ENCODE results near the gene ST7. TPM values are rescaled to one million over a fixed set of nuclear protein-coding genes. Genes with fewer than 3 reads are reported as not detected.

Gene ST7
- total RNA-seq, 1 donor, result 19.9 TPM

- H4K20me1 ChIP-seq (ENCODE audit: insufficient read depth, low read length), result no peaks in the 10 kb centered on the region
- no peak overlapping the region for H3K4me2 ChIP-seq (ENCODE audit: insufficient read depth, low read length)
- H3K27ac ChIP-seq (ENCODE audit: low read depth, low read length), result peak overlapping the region; percentile 80
- H3K4me1 ChIP-seq (ENCODE audit: insufficient read depth, low read length), result peaks cover 35% of the 10 kb centered on the region
- H2AFZ ChIP-seq (ENCODE audit: low read length), result no peak overlapping the region
- TF ChIP-seq CTCF (IDR thresholded peaks at IDR 0.05; ENCODE audit: extremely low read depth, low read depth, low read length), result no peak
- no peaks in the 10 kb centered on the region for H3K27me3 ChIP-seq (ENCODE audit: insufficient read depth, low read length)
- peaks cover 44% of the 10 kb centered on the region for H3K79me2 ChIP-seq (ENCODE audit: insufficient read depth, low read length)
- no peak overlapping the region for H3K4me3 ChIP-seq (ENCODE audit: insufficient read depth, low read length)
- no peaks in the 10 kb centered on the region for H3K36me3 ChIP-seq (ENCODE audit: insufficient read depth, low read length)
- no peaks in the 10 kb centered on the region for H3K9me3 ChIP-seq (ENCODE audit: low read depth, low read length)
- DNase-seq (ENCODE audit: insufficient read length, low spot score, missing footprints), result no peak
Measured at GRCh38 chr7:117011419-117012260, 58.3 kb downstream of the ST7 start.

GRCh38 chr7:117012284-117012683 lies 59.0 kb downstream of the ST7 start:
- Histone ChIP-seq H2AFZ (ENCODE audit: low read length) (no peak overlapping the region), H3K4me1 (ENCODE audit: insufficient read depth, low read length) (peaks cover 35% of the 10 kb centered on the region), H3K27me3 (ENCODE audit: insufficient read depth, low read length) (no peaks in the 10 kb centered on the region), H3K79me2 (ENCODE audit: insufficient read depth, low read length) (peaks cover 44% of the 10 kb centered on the region), H3K36me3 (ENCODE audit: insufficient read depth, low read length) (no peaks in the 10 kb centered on the region), H4K20me1 (ENCODE audit: insufficient read depth, low read length) (no peaks in the 10 kb centered on the region), H3K4me2 (ENCODE audit: insufficient read depth, low read length) (no peak overlapping the region), H3K27ac (ENCODE audit: low read depth, low read length) (no peak overlapping the region), H3K4me3 (ENCODE audit: insufficient read depth, low read length) (no peak overlapping the region), H3K9me3 (ENCODE audit: low read depth, low read length) (no peaks in the 10 kb centered on the region)
- TF ChIP-seq CTCF (IDR thresholded peaks at IDR 0.05; ENCODE audit: extremely low read depth, low read depth, low read length), result no peak
- no peak for DNase-seq (ENCODE audit: insufficient read length, low spot score, missing footprints)

DNA sequence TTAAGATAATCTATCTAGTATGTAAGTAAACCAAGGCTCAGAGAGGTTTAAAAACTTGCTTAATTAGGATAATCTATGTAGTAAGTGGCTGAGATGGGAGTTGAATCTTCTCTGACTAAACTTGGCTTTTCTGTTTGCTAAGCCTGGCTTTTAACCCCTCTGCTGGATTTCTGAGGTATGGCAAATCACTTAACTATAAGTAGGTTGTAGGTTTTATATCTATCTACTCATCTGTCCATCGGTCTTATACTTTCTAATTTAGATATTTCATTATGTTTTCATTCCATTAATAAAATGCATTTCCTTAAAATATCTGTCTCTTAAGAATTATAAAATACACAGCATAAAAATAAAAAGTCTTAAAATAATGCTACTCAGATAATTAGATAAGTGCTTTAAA lies 59.4 kb downstream of the ST7 start:
- DNase-seq (ENCODE audit: insufficient read length, low spot score, missing footprints), result no peak
- Histone ChIP-seq H3K4me3 (ENCODE audit: insufficient read depth, low read length) (no peak overlapping the region), H3K9me3 (ENCODE audit: low read depth, low read length) (no peaks in the 10 kb centered on the region), H3K4me2 (ENCODE audit: insufficient read depth, low read length) (no peak overlapping the region), H3K27me3 (ENCODE audit: insufficient read depth, low read length) (no peaks in the 10 kb centered on the region), H3K79me2 (ENCODE audit: insufficient read depth, low read length) (peaks cover 42% of the 10 kb centered on the region), H3K36me3 (ENCODE audit: insufficient read depth, low read length) (no peaks in the 10 kb centered on the region), H3K4me1 (ENCODE audit: insufficient read depth, low read length) (peaks cover 35% of the 10 kb centered on the region), H3K27ac (ENCODE audit: low read depth, low read length) (no peak overlapping the region), H2AFZ (ENCODE audit: low read length) (no peak overlapping the region), H4K20me1 (ENCODE audit: insufficient read depth, low read length) (no peaks in the 10 kb centered on the region)
- TF ChIP-seq CTCF (IDR thresholded peaks at IDR 0.05; ENCODE audit: extremely low read depth, low read depth, low read length), result peak; percentile 50

DNA sequence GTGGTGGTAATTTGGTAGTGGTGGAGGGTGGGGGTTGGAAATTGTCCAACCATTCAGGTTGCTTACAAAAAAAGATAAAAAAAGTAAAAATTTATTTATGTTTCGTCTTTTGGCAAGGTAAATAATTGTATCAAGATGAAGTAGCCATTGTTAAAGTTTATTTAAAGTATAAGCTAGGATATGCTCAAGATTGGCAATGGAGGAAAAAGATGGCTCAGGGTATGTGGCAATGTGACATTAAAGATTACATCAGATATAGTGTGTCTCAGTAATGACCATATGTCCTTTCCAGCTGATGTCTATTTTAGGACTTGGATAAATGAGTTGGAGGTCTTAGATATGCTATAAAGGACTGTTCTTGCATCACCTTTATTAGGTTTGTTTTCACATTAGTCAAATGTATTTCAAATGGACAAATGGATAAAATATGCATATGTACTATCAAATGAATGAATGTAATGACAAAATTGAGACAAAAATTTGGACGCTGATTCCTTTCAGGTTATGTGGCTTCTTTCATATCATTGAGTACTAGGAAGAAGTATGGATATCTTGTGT lies 60.9 kb downstream of the ST7 start:
- Histone ChIP-seq H3K36me3 (ENCODE audit: insufficient read depth, low read length) (no peaks in the 10 kb centered on the region), H3K4me1 (ENCODE audit: insufficient read depth, low read length) (peaks cover 28% of the 10 kb centered on the region), H3K9me3 (ENCODE audit: low read depth, low read length) (no peaks in the 10 kb centered on the region), H3K79me2 (ENCODE audit: insufficient read depth, low read length) (peaks cover 41% of the 10 kb centered on the region), H2AFZ (ENCODE audit: low read length) (no peak overlapping the region), H3K4me2 (ENCODE audit: insufficient read depth, low read length) (peak overlapping the region; percentile 75), H3K27ac (ENCODE audit: low read depth, low read length) (peak overlapping the region; percentile 47), H3K4me3 (ENCODE audit: insufficient read depth, low read length) (no peak overlapping the region), H4K20me1 (ENCODE audit: insufficient read depth, low read length) (no peaks in the 10 kb centered on the region), H3K27me3 (ENCODE audit: insufficient read depth, low read length) (no peaks in the 10 kb centered on the region)
- TF ChIP-seq CTCF (IDR thresholded peaks at IDR 0.05; ENCODE audit: extremely low read depth, low read depth, low read length), result no peak
- no peak for DNase-seq (ENCODE audit: insufficient read length, low spot score, missing footprints)

Data from osteoblast (primary cell).